Activated CD8-positive, alpha-beta memory T cell treated with anti-CD3 and anti-CD28 coated beads, Interleukin-2, amount 50 U/mL, for 24 hours (primary cell): ENCODE measurements around the gene ITPR1.

ENCODE experiments used
- DNase-seq: peaks from one replicate; pipeline ENCODE4 v3.0.0-alpha.2; 2020; ENCODE audit errors: extremely low read depth

Gene ITPR1

DNA sequence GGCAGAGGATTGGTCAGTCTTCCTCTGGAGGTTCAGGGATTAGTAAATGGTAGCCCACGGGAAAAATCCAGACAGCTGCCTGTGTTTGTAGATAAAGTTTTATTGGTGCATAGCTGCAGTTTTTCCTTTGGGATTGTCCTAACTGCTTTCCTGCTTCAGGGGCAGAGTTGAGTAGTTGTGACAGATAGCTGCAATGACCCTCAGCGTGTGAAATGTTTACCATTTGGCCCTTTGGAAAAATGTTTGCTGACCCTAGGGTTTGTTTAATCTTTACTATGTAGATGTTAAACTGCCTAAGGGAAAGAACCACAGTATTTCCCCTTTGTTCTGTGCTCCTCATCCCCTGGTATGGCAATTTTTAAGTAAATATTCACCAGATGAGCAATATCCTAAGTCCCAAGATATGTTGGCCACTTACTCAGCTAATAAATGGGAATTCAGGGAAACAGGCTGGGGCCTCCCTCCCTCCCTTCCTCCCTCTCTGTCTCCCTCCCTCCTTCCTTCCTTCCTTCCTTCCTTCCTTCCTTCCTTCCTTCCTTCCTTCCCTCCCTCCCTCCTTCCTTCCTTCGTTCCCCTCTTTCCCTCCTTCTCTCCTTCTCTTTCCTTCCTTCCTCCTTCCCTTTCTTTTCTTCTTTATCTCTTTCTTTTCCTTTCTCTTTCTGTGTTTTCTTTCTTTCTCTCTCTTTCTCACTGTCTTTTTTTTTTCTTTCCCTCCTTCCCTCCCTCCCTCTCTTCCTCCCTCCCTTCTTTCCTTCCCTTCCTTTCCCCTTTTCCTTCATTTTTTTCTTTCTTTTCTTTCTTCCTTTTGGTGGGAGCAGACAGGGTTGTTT is 251.5 kb downstream of the ITPR1 start:
- no peak for DNase-seq

DNA sequence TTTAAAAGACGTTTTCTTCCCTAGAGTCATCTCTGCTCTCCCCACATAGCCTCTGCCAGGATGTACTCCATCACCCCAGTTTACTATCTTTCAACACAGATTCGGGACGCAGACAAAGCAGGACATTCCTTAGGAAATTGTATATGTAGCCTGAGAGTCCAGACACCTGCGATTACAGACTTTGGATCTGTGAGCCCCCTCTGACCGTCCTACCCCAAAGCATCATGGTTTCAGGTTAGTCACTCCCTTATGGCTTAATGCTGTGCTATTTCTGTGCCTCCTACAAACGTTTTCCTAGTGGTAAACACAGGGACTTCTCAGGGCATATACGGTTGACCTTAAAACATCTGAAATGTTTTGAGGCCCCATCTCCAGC is 252.1 kb downstream of the ITPR1 start:
- no peak for DNase-seq

DNA sequence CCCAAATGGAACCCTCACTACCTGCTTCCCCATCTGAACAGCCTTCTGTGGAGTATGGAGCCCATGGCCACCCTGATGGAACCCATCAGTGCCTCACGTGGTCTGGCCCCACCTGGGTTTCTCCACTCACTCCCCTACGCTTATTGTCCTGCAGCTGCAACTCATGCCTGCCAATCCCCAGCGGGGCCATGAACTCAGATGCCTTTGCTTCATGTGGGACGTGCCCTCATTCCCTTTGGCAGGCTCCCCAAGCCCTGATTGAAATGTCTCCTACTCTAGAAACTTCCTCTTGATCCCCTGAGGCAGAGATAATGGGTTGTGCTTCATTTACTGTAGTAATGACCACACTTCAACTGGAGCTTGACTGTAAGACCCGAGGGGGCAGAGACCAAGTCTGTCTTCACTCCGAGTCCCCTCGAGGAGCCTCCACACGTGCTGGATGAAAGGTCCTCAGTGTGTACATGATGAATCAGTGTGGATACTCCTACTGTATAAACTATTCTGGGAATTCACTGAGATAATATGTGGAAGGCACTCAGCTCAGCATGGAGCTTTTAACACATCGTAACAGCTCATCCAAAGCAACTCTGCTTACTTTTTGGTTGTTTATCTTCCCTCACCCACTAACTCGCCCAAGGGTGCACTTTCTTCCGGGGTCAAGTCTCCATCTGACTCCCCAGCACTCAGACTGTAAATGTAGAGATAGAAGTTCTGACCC is 253.3 kb downstream of the ITPR1 start:
- DNase-seq, result no peak

- no peak for DNase-seq
Measured at GRCh38 chr3:4748127-4748526, 255.0 kb downstream of the ITPR1 start.

GRCh38 chr3:4748701-4749378 is 255.7 kb downstream of the ITPR1 start:
- no peak for DNase-seq

- DNase-seq, result no peak
Measured at GRCh38 chr3:4749567-4750002, 256.4 kb downstream of the ITPR1 start.

GRCh38 chr3:4750306-4750968 is 257.3 kb downstream of the ITPR1 start:
- DNase-seq, result no peak

DNA sequence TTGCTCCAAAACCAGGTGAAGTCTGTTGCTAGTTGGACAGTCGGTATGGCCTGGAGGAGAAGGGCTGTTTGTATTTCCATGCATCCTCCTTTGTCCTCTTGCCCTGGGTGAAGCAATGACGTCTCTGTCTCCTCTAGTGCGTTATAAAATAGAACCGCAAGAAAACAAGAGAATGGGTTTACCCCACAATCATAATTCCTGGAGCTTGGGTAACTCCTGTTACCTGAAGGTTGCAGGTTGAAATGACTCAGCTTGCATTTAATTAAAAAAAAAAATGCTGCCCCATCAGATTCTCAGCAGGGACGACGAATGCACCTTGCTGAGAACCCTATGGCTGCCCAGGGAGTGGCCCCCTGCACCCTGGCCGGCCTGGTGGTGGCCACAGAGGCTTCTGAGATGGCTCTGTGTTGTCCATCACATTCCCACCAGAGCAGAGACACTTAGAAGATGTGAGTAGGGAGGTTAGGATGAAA is 257.9 kb downstream of the ITPR1 start:
- no peak for DNase-seq

DNA sequence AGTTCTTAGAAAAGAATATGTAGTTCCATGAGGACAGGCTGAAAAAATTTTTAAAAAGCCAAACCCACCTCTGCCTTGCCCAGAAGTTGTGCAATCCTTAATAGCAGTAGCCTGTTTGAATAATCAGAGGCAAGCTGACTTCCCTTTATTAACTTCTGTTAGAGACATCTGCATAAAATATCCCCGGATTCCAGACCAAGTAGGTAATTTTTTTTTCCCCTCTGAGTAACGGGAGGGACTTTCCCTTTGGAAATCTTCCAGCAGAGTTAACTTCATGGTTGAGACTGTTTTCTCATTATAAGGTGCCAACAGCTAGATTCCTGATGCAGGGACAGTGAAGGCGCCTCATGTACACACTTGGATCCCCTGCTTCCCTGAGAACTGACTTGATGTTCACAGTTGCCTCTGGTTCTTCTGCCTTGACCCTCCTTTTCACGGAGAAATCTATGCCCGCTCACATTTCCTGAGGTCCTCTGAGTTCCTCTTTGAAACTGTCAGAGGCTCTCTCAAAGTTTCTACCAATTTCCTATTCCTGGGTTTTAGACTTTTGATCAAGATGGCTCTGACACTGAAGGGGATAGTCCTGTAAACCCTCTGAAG is 258.5 kb downstream of the ITPR1 start:
- DNase-seq, result no peak

DNA sequence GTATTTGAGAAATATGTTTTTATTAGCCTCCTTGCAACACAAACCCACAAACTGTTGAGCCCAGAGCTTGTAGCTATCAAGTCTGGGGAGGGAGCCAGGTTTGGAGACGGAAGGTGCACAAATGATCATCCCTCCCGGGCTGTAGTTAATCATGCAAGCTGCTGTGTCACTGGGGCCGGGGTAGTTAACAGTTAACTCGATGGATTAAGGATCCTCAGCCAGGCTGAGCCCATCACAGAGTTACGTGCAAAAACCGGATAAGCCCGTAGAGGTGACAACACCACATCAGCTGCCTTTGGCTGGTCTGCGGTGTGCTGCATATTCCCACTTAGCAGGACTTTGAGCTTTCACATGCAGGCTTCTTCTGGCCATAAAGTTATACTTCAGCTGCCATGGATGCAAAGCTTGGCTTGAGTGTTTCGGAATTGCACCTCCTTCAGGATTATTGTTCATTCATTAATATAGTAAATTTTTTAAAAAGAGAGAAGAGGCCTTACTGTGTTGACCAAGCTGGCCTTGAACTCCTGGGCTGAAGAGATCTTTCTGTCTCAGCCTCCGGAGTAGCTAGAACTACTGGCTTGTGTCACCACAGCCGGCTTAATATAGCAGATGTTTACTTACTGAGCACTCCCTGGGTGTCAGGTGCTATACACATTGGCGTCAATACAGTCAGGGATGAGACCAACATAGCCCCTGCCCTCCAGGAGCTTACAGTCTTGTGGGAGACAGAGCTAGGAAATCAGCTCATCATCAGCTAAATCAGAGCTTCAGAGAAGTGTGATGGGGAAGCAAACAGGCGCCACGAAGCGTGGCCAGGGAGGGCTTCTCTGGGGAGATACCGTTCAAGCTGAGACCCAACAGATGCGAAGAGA is 259.3 kb downstream of the ITPR1 start:
- no peak for DNase-seq

DNA sequence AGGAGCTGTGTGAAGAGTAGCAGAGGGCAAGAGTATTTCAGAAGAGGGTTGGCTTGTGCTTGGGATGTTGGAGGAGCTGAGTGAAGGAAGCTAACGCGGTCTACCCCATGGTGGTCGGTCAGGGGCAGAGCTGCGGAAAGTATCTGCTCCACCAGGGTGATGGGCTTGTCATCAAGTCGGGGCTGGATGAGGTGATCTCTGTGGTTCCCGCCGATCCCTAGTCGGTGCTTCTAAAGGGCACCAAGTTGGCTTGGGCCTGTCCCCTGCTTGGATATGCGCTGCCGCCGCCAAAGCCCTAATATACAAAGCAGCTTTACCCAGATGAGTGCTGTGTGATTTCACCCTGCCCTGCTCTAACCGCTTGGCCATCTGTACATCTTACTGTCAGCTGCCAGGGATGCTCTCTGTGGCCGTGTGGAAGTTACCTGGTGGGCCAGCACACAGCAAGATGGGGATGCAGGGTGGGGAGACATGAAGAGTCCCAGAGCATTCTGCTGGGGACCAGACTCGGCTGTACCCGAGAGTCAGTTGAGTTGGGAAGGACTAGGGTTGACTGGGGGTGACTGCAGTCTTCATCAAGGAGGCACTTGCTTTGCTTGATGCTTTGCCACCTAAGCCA is 260.0 kb downstream of the ITPR1 start:
- no peak for DNase-seq

DNA sequence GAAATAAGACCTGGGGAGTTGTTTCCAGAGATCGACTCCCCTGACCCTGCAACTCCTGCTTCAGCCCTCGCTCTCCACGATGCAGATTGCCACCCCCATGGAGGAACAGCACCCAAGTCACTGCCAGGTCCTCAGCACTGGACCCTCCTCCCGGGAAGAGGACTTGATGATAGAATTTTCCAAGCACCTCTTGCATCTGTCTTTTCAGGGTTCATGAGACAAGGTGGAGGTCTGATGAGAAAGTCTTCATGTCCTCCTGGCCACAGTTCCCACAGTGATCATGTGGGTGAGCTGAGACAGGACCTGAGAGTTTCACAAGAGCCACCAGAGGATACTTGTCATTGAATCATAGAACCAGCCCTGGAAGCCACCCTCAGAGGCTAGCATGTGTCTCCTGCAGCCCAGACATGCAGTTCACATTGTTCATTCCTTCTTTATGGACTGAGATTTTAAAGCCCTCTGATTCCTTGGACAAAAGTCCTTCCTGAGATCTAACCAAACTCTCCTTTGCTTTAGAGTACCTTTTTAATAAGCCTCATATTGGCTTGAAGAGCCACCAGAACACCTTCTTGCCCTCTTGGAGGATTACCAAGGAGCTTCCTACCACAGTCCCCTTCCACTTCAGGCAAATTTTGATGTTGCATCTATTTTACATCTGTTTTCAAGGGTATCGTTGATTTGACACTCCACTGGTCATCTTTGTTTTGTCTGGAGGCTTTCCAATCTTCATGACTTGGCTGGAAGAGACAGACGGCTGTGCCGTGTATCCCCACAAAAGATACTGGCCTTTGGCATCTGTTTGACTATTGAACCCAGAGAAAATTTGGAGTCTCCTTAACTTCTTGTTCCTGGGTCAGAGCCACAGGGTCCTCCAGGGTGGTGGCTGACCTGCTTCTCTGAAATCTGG is 261.3 kb downstream of the ITPR1 start:
- no peak for DNase-seq

GRCh38 chr3:4755566-4755965 is 262.4 kb downstream of the ITPR1 start:
- no peak for DNase-seq

DNA sequence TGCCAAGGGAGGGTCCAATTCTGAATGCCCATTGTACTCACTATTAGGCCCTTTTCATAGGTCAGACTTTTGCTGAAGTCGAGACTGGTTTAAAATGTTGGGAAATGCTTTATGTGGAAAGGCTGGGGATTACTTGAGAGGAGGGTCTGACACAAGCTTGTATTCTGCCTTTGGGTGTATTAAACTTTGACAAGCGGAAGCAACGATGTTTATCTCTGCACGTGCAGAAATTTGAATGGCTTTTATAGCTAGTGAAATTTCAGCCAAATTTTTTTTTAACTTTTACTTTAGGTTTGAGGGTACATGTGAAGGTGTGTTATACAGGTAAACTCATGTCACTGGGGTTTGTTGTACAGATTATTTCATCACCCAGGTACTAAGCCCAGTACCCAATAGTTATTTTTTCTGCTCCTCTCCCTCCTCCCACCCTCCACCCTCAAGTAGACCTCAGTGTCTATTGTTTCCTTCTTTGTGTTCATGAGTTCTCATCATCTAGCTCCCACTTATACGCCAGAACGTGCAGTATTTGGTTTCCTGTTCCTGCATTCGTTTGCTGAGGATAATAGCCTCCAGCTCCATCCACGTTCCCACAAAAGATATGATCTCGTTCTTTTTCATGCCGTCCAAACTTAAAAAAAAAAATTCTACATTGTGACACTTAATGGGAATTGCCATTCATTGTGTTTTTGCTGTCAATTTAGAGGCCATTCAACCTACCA is 263.1 kb downstream of the ITPR1 start:
- no peak for DNase-seq

DNA sequence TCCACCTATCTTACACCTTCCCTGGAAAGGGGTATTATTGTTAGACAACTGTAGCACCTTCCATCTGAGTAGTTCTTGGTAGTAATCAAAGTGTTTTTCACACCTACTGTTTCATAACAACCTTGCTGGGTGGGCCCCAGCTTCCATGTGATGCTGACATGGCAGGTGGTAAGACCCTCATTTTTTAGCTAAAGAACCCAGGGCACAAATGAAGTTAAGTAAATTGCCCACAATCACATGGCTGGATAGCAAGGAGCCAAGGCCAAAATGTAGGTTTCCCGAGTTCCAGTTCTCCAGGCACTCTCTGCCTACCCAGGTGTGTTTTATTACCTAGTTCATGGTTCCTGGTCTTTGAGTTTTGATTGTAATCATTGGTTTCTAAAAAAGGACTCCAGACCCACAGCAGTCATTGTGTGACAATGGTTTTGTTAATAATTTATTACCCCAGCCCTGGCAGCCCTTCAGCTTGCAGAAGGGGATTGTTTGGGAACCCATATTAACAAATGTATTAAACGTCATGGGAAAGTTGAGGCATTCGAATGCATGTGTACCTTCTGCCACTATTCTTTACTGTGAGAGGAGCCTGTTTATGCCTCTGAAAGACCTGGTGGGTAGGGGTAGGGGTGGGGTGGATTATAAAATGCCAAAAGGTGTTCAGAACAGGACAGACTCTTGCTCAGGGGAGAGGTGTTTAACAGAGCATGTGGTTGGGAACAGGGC is 263.9 kb downstream of the ITPR1 start:
- DNase-seq, result no peak

DNA sequence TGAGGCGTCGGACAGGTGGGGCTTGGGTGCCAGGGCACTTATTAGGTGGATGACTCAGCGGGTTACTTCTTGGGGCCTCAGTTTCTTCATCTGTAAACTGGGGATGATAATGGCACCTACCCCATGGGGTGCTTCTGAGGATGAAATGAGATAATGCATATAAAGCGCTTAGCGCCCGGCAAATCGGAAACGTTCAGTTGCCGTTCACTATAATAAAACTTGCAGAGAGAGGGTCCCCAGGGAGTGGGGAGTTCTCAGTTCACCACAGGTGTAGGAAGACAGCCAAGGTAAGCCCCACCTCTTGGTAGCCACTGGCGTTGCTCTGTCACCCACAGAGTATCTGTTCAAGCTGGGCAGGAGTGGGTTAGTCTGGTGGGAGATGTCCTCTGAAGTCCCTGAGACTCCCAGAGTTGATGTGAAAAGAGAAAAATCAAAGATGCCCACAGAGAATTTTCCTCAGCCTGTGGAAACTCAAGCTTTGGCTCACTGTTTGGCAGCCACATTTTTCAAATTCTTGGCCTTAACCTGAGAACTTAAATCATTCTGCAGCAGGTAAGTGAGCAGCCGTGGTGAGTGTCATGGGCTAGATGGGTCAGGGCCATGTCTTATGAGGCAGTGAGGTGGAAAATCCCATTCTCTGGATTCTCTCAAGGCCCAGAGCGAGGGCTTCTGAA is 264.6 kb downstream of the ITPR1 start:
- DNase-seq, result no peak

DNA sequence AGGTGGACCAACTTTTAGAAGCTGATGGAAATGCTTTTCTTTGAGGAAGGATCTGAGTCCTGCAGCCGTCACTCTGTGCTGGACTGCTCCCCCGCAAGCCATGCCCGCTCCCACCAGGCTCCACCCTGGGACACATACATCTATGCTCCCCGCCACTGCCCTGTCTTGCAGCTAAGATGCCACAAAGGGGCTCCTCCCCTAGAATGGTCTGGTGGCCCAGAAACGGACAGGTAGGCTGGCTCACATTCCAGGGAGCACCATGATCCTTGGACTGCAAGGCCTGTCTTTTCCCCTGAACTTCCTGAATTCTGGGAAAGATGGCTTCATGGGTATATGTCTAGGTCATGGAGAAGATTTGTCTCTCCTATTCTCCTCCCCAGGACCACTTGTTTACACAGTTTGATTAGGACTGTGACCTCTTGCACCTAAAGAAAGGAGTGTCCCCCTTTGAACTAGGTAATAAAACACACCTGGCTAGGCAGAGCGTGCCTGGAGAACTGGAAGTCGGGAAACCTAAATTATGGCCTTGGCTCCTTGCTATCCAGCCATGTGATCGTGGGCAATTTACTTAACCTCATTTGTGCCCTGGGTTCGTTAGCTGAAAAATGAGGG is 265.2 kb downstream of the ITPR1 start:
- DNase-seq, result no peak
